Kasumi-1 (cell line): ENCODE results near the gene RADIL.

Experiments used
- DNase-seq, 2 experiments: peaks; one replicate each; lab custom pipeline; 2025; lab: John Stamatoyannopoulos, UW

The RADIL gene

DNA sequence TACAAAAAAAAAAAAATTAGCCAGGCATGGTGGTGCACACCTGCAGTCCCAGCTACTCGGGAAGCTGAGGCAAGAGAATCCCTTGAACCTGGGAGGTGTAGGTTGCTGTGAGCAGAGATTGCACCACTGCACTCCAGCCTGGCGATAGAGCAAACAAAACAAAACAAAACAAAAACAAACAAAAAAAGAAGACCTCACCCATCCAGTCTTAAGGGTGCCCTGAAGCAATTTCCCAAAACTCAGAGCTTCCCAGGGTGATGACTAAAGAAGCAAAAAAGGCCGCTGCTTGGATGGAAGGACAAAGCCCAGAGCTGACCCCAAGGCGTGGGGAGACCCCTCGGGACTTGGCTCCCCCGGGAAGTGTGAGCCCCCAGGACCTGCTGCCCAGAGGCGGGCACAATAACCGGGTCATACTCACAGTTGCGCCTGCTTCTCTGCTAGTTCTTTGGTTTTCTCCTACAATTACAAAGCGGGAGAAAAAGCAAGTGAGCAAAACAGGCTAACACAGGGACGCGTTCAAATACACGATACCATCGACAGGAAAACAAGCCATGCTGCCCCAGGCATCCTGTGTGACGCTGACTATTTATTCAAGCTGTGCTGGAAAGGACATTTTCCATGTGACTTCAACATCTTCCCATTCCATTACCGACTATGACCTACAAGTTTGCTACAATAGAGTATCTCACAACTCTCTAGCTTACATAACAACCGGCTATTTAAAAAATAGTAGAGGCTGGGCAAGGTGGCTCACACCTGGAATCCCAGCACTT is 51.6 kb downstream of the RADIL start:
- no peak for DNase-seq

DNA sequence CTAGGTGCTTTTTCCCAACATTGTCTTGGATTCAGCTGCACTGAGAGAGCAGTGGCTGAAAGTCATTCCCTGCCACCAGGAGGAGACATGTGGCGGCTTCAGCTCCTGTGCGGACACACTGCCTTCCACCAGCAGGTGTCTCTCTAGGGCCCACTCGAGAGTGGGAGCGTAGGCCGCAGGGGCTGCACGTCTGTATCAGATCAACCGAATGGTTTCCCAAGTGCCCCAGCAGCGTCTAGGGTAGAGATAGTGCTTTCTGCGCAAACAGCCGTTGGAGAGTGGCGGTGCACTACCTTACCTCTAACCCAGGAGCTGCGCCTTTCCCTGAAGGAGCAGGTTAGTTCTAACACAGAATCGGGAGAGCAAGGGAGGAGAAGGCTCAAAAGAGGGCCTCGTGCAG is 53.3 kb downstream of the RADIL start:
- DNase-seq, result peak; percentile 47 to 49

DNA sequence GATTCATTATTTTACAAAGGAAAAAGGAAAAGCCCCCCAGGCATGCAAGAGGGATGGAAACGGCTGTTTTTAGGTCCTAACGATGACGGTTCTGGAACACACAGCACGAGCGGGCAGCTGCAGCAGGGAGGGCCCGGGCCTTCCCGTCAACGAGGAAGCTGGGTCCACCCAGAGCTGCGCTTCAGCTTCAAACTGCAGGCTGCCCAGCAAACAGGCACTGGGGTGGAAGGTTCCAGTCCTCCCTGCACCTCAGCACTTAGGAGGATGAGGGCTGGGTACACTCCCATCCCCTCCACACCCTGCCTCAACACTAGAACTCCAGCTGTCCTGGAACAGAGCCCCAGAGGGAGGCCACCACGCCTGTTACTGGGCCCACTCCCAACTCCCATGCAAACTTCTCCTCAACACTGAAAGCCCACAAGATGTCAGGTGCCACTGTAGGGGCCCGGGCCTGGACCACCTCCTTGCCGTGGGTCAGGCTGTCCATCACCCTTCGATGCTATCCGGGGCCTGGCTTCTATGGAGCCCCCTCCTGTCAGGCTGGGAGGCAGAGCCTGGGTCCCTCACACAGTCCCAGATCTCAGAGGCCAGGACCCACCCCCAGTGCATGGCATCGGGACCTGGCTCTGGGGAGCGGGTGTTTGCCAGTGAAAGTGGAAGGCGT is 54.7 kb downstream of the RADIL start:
- DNase-seq, result no peak

DNA sequence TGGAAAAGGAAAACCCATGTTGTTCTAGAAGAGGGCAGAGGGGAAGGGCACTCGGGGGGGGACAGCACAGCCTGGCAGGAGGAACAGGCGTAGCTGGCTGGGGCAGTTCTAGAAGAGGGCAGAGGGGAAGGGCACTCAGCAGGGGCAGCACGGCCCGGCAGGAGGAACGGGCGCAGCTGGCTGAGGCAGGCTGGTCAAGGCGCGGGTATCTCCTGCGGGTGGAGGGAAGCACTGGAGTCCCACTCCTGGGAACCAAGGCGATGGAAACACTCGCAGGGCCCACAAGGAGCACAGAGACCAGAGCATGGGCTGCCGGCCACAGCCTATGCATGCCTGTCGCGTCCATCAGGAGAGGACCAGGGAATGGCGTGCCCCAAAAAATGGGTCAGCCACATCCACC is 58.4 kb downstream of the RADIL start:
- no peak for DNase-seq

DNA sequence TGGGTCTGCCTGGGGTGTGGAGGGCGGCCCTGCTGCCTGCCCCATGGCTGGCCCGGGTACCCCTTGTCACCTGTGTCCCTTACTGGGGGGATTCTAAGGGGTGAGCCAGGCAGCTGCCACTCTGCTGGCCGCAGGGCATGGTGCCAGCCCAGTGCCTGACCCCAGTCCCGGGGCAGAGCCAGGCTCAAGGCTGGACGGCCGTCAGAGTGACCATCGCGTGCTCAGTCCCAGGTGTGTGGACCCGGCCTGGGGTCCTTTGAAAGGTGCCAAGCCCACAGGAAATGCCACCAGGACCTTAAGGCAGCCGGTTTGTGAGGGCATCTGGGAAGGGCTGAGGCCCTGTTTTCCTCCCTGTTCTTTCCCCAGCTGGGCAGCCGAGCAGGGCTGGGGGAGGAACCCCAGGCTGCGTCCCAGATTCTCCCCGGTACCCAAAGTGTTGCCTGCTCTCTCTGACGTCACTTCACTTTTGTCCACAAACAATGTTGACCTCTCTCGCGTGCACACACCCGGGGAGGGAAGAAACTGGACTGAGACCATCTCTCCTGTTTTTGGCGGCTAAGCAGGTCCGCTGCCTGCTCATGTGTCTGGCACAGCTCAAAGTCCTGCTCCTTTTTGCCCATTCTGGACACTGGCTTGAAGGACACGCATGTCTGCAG is 59.3 kb downstream of the RADIL start:
- DNase-seq, result no peak

DNA sequence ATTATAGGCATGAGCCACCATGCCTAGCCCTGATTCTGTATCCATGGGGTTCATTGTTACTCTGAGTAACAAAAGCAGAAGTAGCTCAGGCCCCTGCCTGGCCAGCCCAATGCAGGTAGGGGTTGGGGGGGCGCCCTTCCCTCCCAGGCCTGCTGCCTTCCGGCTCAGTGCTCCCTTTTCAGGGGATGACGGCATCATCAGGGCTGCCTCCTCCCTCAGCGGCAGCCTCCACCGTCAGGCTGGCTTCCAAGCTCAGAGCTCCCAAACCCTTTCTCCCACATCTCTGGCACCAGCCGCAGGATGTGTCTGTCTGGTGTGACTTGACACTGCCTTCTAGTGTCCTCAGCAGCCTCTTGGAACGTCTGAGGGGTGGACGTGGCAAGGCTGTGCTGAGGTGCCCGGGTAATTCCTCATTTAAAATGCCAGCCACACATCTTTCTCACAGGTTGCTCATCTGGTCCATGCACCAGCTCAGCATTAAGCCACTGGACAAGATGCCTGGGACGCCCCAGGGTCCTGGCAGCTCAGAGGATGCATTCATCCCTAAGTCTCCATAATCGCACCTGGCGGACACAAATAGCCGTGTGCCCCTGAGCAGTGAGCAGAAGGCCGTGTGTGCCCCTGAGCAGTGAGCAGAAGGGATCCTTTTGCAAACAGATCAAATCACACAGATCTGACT is 59.9 kb downstream of the RADIL start:
- DNase-seq, result no peak

DNA sequence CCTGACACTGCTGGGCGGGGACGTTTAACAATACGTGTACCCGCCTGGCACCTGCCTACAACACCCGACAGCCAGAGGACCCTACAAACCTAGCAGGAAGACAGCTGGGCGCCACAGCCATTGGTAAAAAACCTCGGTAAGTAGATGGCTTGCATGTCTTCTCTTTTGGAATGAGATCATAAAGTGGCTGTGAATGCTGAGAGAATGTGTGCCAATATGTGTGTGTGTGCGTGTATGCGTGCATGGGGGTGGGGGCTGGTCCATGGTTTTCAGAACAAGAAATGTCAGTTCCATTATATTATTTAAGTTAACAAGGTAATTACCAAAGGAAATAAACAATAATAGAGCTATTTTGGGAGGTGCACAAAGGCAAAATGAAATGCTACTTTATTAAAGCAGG is 60.8 kb downstream of the RADIL start:
- DNase-seq, result no peak

DNA sequence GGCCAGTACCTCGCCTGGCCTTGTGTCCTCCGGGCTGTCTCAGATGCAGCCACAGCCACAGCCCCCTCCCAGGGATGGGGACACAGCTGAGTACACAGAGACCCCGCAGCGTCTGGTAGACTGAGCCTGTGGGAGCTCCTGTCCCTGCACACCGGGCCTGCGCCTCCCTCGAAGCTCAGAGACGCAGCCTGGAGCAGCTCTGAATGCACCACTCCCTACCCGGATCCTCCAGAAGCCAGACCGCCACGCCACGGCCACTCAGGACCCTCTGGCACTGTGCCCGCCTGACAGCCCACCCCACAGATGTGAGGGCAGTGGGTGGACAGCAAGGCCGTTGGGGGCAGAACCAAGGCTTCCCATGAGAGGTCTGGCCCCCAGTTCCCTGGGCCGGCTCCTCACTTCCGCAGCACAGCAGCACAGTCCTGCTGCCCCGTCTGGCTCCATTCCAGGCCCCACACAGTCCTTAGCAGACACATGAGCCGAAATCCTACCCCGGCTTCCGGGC is 62.5 kb downstream of the RADIL start:
- DNase-seq, result no peak

DNA sequence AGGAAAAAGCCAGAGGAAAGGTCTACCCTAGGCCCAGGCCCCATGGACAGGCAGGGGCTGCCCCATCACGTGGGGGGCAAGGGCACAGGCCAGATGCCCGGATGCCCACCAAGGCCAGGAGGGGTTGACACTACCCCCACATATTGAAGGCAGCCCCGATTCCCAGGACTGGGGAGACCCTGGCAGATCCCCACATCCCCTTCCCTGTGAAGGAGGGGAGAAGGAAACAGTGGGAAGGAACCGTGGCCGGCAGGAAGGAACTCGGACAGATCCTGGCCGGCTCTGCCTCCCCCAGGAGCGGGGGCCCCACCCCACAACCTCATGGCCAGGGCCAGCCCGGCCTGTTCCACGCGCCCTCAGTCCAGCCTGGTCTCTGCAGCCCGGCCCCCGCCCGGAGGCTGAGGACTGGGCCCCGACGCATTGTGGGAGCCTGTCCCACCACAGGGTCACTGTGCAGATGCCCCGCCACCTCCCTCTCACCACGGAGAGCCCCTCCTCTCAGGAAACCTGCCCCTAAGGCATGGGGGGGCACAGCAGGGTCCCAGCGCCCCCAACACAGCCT is 63.0 kb downstream of the RADIL start:
- DNase-seq, result no peak

DNA sequence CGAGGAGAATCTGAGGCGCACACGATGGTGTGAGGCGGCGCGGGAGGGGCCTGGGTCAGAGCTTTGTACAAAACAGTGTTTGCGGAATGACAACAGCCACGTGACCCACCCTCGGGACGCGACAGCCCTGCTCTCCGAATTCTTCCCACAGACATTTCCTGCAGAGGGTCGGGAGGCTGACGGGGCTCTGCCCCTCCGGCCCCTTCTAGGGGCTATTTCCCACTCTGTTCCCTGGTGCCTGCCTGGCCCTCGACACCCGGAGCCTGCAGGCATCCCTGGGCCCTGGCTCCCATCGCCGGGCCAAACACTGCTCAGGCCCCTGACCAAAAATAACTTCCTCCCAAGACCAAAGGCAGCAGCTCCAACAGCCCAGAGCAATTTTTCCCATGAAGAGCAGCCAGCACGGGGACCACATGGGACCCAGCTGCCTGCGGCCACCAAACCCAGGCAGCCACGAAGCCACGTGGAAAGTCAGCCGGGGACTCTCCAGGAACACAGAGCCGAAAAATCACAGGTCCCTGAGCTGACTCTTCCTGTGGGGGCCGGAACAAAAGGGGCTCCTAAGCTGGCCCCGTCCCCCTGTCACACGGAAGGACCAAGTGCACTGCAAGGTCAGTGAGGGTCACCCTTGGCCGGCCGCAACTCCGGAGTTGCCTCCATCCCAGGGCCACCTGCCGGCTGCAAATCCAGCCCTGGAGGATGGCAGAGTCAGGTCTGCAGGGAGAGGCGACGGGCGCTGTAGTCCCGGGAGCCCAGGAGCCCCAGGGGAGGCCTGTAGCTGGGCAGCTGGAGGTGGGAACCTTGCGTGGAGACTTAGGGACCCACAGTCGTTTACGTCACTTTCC is 63.7 kb downstream of the RADIL start:
- DNase-seq, result no peak

DNA sequence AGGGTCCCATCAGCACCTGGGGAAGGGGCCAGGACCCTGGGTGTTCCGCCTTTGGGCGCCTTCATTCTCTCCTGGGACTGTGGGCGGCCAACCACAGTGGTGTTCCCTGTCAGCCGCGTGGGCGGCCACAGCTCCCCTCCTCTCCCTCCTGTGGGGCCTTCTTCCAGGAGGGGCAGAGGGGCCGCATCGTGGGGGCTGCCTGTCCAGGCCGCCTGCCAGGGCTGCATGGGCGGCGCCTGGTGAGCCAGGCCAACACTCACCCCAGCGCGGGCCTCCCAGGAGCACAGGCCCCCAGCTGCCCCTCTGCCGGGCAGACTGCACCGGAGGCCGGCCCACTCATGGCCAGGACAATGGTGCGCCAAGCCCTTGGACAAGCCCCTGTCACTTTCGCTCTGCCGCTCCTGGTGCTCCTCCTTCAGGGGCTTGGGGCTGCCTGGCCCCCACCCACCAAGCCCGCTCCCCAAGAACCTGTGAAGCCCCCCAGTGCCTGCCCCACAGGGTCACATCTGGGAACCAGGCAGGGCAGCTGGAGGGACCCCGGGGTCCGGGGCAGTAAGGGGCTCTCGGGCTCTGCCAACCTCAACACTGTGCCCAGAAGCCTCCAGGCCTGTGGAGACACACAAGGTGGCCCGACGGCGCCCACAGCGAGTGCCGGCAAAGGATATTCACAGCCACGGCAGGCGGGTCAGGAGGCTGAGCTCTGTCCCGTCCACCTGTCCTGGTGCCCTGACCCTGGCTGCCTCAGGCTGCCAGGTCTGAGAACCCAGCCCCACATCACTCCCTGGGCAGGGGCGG is 65.3 kb downstream of the RADIL start:
- DNase-seq, result no peak

DNA sequence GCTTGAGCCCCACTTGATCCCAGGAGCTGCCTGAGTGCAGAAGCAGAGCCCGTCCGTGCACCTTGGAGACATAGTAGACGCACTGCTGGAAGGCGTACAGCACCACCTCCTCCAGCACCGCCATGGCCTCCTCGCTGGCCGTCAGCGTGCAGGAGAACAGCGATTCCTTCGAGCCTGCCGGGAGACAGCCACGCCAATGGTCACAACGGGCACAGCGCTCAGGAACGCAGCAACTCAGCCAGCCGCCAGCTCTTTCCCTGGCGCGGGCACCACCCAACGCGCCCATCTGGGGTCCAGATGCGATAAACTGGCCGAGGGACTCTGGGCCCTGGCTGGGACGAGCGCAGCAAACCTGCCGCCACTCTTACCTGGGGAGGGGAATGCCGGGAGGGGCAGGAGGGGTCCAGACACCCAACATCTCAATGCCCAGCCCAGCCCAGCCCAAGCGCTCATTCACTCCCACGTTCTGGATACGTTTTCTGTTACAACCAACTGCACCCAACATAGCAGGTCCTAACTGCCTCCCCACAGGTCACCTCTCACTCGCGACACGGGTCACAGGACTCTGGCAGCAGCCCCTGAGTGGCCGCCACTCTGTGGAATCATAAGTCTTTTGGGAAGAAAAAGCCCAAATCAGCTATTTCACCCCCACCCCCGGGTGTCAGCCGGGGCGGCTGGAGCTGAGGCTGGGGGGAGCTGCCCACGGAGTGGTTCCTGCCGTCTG is 66.2 kb downstream of the RADIL start:
- no peak for DNase-seq

DNA sequence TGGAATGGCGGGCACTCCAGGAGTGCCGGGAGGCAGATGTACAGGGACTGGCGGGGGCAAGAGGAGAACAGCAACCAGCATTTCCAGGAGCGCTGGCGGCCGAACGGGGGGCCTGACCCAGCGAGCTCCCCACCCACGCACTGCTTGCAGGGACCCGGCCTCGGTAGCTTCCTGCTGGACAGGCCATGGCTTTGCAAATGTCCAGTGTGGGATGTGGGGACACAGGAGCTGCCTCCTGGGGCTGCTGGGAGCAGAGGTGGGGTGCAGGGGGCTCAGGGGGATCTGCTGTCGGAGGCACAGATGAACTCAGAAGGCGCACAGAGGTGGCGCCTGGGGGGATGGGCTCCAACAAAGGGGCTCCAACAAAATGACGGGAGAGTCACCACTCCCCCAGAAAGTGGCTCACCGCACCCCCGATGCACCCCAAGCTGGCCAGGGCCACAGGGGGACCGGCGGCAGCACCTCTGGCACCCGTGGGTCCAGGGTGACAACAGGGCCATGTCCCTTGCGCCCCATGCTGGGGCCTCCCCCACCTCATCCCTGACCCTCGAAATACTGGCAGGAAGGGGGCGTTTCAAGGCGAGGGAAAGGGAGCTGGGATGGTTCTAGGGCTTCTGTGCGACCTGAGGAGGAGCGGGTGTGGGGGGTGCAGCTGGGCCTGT is 67.0 kb downstream of the RADIL start:
- no peak for DNase-seq

DNA sequence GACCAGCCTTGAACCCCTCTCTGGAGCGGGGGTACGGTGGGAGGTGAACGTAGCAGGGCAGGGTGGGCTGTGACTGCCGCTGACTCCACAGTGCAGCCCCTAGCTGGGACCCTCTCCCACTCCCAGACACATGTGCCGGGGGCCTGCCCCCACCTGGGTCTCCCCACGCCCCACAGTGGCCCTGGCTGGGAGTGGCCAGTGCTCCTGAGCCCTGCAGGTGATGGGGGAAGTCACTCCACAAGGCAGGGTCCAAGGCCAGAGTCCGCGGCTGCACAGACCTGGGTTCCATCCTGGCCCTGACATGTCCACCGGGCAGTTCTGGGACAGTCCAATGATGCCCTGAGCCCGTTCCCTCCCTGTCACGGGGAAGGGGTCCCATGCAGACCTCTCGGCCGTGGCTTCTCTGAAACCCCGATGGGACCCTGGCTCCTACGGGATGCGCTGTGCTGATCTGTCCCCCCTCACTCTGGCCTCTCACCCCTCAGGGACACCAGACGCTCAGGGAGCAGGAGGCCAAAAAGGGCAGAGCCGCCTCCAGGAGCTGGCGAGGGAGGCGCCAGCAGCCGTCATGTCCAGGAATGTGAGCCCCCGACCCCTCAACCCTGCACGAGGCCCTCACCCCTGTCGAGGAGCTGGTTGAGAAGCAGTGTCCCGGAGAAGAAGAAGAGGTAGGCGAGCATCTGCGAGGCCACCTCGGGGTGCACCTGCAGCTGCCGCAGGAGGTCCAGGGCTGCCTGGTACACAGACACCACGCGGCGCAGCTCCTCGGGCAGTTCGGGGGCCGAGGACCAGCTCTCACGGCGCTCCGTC is 67.7 kb downstream of the RADIL start:
- no peak for DNase-seq

DNA sequence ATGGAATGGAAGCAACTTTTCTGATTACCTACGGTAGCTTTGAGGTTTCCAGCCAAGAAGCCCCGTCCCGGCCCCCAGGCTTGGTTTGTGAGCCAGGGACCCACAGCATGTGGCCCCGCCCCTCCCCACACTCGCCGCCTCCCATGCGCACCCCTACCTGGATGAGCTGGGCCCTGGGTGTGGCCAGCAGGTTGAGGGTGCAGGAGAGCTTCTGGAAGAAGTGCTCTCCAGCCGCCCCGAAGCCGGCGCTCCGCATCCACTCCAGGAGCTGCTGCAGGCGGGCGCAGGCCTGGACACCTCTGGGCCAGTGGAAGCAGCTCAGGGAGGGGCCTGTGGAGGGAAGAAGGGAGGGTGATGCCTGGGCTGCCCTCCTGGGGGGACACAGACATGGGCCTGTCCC is 68.4 kb downstream of the RADIL start:
- DNase-seq, result no peak

DNA sequence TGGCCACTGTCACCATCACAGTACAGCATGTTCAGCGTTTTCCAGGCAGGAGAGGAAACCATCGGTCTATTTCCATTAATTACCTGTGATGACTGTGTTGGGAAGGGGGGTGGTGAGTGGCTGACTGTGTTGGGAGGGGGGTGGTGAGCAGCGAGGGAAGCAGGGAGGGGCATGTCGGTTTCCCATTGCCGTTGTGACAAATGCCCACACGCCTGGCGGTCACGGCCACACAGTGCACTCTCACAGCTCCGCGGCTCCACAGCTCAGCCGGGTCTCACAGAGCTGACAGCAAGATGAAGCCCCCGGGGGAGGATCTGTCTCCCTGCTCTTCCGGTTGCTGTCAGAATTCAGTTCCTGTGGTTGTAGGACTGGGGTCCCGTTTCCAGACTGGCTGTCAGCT is 69.1 kb downstream of the RADIL start:
- no peak for DNase-seq

DNA sequence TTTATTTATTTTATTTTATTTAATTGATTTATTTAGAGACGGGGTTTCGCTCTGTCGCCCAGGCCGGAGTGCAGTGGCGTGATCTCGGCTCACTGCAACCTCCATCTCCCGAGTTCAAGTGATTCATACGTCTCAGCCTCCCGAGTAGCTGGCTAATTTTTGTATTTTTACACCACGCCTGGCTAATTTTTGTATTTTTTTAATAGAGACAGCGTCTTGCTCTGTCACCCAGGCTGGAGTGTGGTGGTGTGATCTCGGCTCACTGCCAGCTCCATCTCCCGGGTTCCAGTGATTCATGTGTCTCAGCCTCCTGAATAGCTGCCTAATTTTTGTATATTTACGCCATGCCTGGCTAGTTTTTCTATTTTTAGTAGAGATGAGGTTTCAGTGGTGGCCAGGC is 73.8 kb downstream of the RADIL start:
- no peak for DNase-seq

DNA sequence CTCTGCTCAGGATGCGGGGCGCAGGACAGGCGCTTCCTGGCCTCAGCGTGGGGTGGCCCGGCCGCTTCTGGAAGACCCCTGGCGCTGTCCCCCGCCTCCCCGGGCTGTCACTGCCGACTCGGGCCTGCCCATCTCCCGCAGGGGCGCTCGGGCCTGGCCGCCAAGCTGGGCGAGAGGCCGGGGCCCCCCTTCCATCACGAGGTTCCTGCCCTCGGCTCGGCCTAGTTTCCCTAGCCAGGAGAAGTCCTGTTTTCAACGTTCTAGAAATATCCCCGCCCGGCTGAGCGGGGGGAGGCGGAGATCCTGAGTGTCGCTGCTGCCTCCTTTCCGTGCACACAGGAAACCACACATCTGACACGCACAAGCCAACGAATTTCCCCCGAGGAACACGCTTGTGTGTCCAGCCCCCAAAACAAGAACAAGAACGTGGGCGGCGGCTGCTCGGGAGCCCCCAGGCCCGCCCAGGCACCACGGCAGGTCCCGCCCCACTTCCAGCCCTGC is 74.4 kb downstream of the RADIL start:
- DNase-seq, result peak; percentile 13 to 50
